ENCODE measurements around the gene F10. TPM values are rescaled to one million over a fixed set of nuclear protein-coding genes. Genes with fewer than 3 reads are reported as not detected.

Gene F10
- polyA plus RNA-seq, 1 of the 3 experiments (the other 2 are of a cell fraction): 12.5 TPM

DNA sequence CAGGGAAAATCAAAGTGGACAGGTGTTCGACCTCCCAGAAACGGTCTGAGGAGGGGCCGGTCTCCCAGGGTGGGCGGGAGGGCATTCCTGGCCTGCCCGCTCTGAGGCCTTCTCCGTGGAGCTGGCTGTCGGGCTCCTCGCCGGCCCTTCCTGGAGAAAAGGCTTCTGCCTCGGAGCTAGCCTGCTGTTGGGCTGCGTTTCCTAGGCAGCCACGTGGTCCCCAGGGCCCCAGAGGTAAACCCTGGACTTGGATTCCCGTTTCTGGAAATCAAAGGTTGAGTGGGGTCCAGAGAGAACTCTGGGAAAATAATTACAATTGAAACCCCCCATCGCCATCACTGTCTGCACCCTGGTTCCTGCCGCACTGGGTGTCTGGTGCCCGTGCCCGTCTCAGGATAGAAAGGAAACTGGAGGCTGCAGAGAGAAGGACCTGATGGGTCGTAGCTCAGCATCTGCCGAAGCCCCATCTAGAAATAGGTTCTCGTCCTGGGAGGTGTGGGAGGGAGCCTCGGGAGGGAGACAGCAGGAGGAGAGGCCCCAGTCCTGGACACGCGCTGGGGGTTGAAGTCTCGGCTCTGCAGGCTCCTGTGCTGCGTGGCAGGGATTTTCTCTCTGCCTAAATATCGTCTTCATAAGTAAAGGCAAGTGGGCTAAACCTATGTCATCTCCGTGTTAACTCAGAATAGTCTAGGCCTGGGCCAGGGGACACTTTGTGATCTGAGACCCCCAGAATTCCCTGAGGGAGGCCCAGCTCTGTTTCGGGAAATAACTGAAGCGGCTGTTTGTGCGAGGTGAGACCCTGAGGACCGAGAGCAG is 28.2 kb downstream of the F10 start:
- no peak overlapping the region for H3K9ac ChIP-seq
- H3K27ac ChIP-seq (ENCODE audit: low read depth in 2 of 2, low read length in 1 of 2): no peak overlapping the region
- H3K27me3 ChIP-seq (ENCODE audit: insufficient read depth): no peaks in the 10 kb centered on the region
- no peak overlapping the region for H3K4me3 ChIP-seq (ENCODE audit: low read depth in 2 of 2, low read length in 1 of 2)
- no peaks in the 10 kb centered on the region for H3K79me2 ChIP-seq (ENCODE audit: insufficient read depth)
- no peak overlapping the region for H3K4me2 ChIP-seq
- H3K36me3 ChIP-seq (replicated peaks in 1 of 2; ENCODE audit: control insufficient read depth in 1 of 2, insufficient read depth in 2 of 2, low read length in 1 of 2): no peaks in the 10 kb centered on the region
- no peaks in the 10 kb centered on the region for H4K20me1 ChIP-seq (ENCODE audit: insufficient read depth)
- peaks cover 5 to 13% of the 10 kb centered on the region in 2 experiments; a peak in 1 of 4 replicates for H3K4me1 ChIP-seq (ENCODE audit: control insufficient read depth in 1 of 2, insufficient read depth in 2 of 2, low read depth in 1 of 2, low read length in 1 of 2)
- H2AFZ ChIP-seq (ENCODE audit: low read depth): no peak overlapping the region
- TF ChIP-seq RXRA (IDR thresholded peaks at IDR 0.05; ENCODE audit: borderline replicate concordance, low read depth) (no peak), TAF1 (IDR thresholded peaks at IDR 0.05; ENCODE audit: borderline replicate concordance, low read depth, low read length) (no peak), JUND (IDR thresholded peaks at IDR 0.05) (no peak), YY1 (IDR thresholded peaks at IDR 0.05; ENCODE audit: low read depth) (no peak), MEF2A (IDR thresholded peaks at IDR 0.05; ENCODE audit: borderline replicate concordance, low read depth) (no peak), EP300 (IDR thresholded peaks at IDR 0.05; ENCODE audit: borderline replicate concordance in 1 of 2, low read depth in 1 of 2, low read length in 1 of 2) (no peak), FOXJ3 (CRISPR knock-in tag; IDR thresholded peaks at IDR 0.05) (no peak), ELF1 (IDR thresholded peaks at IDR 0.05) (no peak), FOXM1 (IDR thresholded peaks at IDR 0.05; ENCODE audit: low read depth) (no peak), SIN3A (IDR thresholded peaks at IDR 0.05; ENCODE audit: borderline replicate concordance, low read depth, low read length) (no peak), NRF1 (IDR thresholded peaks at IDR 0.05; ENCODE audit: low read depth, low read length) (no peak), FOSL2 (IDR thresholded peaks at IDR 0.05; ENCODE audit: borderline replicate concordance, low read depth) (no peak), GATA2 (CRISPR knock-in tag; IDR thresholded peaks at IDR 0.05) (no peak)
- TF ChIP-seq, protein P1, sequence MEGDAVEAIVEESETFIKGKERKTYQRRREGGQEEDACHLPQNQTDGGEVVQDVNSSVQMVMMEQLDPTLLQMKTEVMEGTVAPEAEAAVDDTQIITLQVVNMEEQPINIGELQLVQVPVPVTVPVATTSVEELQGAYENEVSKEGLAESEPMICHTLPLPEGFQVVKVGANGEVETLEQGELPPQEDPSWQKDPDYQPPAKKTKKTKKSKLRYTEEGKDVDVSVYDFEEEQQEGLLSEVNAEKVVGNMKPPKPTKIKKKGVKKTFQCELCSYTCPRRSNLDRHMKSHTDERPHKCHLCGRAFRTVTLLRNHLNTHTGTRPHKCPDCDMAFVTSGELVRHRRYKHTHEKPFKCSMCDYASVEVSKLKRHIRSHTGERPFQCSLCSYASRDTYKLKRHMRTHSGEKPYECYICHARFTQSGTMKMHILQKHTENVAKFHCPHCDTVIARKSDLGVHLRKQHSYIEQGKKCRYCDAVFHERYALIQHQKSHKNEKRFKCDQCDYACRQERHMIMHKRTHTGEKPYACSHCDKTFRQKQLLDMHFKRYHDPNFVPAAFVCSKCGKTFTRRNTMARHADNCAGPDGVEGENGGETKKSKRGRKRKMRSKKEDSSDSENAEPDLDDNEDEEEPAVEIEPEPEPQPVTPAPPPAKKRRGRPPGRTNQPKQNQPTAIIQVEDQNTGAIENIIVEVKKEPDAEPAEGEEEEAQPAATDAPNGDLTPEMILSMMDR (IDR thresholded peaks at IDR 0.05): no peak
- TF ChIP-seq, protein P2, sequence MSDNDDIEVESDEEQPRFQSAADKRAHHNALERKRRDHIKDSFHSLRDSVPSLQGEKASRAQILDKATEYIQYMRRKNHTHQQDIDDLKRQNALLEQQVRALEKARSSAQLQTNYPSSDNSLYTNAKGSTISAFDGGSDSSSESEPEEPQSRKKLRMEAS (IDR thresholded peaks at IDR 0.05; ENCODE audit: low read depth): no peak
- TF ChIP-seq, protein P3, sequence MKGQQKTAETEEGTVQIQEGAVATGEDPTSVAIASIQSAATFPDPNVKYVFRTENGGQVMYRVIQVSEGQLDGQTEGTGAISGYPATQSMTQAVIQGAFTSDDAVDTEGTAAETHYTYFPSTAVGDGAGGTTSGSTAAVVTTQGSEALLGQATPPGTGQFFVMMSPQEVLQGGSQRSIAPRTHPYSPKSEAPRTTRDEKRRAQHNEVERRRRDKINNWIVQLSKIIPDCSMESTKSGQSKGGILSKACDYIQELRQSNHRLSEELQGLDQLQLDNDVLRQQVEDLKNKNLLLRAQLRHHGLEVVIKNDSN (IDR thresholded peaks at IDR 0.05; ENCODE audit: borderline replicate concordance, low read depth): no peak
- TF ChIP-seq, protein P4, sequence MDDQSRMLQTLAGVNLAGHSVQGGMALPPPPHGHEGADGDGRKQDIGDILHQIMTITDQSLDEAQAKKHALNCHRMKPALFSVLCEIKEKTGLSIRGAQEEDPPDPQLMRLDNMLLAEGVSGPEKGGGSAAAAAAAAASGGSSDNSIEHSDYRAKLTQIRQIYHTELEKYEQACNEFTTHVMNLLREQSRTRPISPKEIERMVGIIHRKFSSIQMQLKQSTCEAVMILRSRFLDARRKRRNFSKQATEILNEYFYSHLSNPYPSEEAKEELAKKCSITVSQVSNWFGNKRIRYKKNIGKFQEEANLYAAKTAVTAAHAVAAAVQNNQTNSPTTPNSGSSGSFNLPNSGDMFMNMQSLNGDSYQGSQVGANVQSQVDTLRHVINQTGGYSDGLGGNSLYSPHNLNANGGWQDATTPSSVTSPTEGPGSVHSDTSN (IDR thresholded peaks at IDR 0.05): no peak
- TF ChIP-seq, protein P5, sequence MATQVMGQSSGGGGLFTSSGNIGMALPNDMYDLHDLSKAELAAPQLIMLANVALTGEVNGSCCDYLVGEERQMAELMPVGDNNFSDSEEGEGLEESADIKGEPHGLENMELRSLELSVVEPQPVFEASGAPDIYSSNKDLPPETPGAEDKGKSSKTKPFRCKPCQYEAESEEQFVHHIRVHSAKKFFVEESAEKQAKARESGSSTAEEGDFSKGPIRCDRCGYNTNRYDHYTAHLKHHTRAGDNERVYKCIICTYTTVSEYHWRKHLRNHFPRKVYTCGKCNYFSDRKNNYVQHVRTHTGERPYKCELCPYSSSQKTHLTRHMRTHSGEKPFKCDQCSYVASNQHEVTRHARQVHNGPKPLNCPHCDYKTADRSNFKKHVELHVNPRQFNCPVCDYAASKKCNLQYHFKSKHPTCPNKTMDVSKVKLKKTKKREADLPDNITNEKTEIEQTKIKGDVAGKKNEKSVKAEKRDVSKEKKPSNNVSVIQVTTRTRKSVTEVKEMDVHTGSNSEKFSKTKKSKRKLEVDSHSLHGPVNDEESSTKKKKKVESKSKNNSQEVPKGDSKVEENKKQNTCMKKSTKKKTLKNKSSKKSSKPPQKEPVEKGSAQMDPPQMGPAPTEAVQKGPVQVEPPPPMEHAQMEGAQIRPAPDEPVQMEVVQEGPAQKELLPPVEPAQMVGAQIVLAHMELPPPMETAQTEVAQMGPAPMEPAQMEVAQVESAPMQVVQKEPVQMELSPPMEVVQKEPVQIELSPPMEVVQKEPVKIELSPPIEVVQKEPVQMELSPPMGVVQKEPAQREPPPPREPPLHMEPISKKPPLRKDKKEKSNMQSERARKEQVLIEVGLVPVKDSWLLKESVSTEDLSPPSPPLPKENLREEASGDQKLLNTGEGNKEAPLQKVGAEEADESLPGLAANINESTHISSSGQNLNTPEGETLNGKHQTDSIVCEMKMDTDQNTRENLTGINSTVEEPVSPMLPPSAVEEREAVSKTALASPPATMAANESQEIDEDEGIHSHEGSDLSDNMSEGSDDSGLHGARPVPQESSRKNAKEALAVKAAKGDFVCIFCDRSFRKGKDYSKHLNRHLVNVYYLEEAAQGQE (IDR thresholded peaks at IDR 0.05; ENCODE audit: low read depth, low read length): no peak
- H3K9me2 ChIP-seq: no peaks in the 10 kb centered on the region
- peaks cover 13% of the 10 kb centered on the region for H3F3A ChIP-seq (replicated peaks; ENCODE audit: insufficient read depth)
- no peaks in the 10 kb centered on the region for H3K9me3 ChIP-seq
- DNase-seq: no peak
- WGBS (ENCODE audit: low lambda C conversion rate): 89% methylated on average over 24 of the region's 31 CpGs
- ChIA-PET POLR2A (no interaction called here), CTCF (interaction anchor here (1.7 kb wide), 1 partner anchor 276 kb away, joined by 4 read pairs; no protein-coding TSS in a partner anchor)
